GM18870 (cell line): ENCODE results near the gene TRMO.
A peak's percentile ranks its signal among the peaks of the same experiment; 100 is the strongest.
"Not testable (repeated sequence)": the region's sequence is repeated elsewhere in the genome, so short reads cannot be mapped to it uniquely, and the experiment has no call there.

Experiments
- ATAC-seq: cut with Tn5 transposase; IDR thresholded peaks from one replicate; pipeline ENCODE4 v1.9.1; 2021; ENCODE audit warnings: moderate library complexity; ENCODE audit not compliant: unreplicated experiment

Gene TRMO, protein sequence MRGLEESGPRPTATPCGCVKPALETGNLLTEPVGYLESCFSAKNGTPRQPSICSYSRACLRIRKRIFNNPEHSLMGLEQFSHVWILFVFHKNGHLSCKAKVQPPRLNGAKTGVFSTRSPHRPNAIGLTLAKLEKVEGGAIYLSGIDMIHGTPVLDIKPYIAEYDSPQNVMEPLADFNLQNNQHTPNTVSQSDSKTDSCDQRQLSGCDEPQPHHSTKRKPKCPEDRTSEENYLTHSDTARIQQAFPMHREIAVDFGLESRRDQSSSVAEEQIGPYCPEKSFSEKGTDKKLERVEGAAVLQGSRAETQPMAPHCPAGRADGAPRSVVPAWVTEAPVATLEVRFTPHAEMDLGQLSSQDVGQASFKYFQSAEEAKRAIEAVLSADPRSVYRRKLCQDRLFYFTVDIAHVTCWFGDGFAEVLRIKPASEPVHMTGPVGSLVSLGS

DNA sequence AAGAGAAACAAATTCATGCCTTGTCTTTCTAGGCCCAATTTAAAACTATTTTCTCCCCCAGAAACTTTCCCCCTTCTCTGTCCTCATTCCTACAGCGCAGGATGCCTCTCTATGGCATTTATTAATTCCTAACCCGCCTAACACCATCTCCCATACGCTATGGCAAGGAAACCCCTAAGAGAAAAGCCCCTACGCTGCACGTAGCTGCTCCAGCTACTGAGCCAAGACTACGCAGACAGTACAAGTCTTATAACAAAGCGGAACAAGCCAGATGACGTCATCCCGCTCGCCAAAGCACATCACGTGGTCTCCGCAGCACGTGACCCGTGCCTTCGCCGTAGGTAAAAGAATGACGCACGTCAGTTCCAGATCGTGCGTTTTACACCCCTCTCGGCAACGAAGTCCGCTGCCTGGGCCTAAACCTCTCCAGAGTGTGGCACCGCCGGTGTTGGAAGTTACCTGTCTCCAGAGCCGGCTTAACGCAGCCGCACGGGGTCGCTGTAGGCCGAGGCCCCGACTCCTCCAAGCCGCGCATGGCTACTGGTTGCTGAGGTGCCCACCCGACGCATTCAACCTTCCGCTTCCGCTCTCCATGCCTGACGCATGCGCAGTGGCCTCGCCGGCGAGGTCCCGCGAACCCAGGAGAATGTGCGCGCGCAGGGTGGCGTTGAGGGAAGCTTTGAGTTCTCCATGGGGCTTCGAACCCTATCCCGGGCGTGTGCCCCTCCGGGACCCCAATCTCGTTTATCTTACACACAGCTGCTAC, at the start of gene TRMO:
TRMO (minus strand) TSS at position 542 of the 766 bp plus-strand sequence; CDS start at position 535, 7 bp downstream.
- peak; percentile 88 for ATAC-seq

DNA sequence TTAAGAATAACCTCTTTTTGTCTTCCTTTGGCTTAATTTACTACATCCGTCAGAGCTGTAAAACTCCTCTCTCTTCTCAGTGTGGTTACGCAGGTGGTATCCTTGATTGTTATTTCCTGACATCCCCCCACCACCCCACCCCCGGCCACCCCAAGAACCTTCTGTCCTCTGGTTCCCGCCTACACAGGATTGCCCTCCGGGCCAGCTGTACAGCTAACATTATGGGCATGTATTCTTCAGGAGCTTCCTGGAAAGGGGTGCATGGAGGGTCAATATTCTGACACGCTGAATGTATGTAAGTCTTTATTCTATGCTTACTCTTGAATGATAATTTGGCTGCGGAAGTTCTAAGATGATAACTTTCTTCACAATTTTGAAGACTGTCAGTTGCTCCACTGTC, 47.9 kb upstream of the TRMO start:
- no peak for ATAC-seq

DNA sequence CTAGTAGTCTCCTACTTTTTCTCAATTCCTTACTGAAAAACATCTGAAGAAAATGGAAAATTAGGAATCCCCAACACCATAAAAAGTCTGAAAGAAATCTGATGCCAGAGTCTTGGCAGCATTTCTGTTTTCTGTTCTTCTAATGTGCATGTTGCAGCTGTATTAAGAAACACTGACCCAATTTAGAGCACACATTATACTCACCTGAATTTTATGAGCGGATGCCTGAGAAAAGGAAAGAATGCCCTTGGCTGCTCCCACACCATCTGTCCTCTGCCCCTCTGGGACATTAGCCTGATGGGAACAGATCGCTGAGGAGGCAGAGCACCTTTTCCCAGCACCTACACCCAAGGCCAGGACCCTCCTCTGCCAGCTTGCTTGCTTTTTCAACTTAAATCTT, 46.7 kb upstream of the TRMO start:
- no peak for ATAC-seq

DNA sequence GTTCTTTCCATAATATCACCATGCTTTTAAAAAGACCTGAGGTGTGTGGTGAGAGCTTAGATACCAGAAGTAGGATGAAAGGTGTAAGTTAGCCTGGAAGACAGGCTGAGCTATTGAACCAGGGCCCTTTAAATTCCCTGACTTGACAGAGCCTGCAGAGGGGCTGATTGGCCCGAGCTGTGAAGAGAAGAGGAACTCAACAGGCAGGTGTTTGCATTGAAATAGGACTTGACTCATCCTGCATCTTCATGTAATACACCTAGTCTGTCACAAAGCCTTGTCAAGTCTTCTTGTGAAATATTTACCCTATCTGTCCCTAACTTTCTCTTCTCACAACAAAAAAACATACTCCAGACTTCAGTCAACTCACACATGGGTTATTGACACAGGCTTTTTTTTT, 44.2 kb upstream of the TRMO start:
- no peak for ATAC-seq

DNA sequence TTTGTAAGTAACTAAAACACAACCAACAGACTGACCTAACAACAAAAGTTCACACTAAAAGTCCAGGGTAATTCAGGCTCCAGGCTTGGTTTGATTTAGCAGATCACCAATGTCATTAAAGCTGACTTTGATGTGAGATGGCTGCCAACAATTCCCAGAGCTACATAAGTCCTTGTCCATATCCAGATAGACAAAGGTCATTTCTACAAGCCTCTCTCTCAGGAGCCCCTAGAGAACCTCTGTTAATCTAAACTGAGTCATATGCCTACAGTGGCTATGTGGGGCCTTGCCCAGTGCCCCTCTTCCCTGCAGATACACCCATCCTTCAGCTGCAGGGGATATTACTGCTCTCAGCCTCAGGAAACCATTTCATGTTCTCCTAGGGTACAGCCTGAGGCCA, 42.6 kb upstream of the TRMO start:
- no peak for ATAC-seq

DNA sequence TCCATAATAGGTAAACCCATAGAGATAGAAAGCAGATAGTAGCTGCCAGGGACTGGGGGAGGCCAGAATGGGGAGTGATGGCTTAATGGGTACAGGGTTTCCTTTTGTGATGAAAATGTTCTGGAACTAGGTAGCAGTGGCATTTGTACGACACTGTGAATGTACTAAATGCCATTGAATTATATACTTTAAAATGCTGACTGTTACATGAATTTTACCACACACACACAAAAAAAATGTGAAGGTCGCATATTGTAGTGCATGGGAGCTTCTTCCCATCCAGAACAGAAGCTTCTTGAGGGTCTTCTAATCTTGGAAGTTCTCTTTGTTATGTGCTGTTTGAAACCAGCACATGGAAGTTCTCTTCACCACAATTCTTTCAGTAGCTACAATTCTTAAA, 40.9 kb upstream of the TRMO start:
- no peak for ATAC-seq

DNA sequence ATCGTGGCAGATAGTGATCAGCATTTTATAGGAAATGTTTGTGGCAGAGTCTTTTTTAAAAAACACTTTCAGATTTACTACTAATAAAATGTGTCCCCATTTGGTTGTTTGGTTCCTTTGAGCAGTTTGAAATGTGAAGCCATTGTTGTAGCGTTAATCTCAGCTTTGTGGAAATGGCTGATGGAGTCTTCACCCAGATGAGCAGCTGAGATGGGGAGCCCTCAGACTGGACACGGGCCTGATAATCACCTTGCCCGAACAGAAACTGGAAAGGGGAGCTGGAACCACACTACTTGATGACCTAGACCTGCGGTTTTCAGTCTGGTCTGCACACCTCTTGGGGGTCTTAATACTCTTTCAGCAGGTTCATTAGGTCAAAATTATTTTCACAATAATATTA, 40.3 kb upstream of the TRMO start:
- ATAC-seq, result no peak

DNA sequence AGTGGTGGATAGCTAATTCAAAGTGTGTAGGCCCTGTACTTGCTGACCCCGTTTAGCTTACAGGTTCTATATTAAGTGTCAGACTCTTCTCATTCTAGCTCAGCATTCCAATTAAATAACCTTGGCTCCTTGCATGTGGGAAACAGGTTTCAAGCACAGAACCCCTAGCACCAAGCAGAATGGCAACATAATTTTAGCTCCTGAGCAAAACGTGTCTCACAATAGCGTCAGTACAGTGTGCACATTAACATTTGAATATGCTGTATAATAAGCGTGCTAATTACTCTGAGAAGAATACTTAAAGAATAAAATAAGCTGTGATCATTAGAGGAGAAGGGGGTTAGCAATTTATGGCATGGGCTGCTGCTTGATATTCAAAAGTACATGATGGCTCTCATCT, 39.8 kb upstream of the TRMO start:
- ATAC-seq, result no peak

DNA sequence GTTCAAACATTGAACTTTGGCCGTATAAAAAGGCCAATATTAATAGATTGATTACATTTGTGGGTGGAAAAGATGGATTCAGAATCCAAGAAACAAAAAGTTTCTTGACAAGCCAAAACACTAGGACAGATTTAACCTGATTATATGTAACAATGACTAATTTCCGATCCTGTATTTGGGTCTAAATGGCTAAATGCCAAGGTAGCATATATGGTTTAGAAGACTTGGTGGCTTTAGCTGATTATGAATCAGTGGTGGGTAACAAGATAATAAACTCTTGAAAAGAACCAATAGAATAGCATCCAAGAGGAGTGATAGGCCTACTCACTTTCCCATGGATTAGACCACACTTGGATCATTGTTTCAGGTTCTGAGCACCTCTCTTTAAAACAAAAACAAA, 39.1 kb upstream of the TRMO start:
- no peak for ATAC-seq

DNA sequence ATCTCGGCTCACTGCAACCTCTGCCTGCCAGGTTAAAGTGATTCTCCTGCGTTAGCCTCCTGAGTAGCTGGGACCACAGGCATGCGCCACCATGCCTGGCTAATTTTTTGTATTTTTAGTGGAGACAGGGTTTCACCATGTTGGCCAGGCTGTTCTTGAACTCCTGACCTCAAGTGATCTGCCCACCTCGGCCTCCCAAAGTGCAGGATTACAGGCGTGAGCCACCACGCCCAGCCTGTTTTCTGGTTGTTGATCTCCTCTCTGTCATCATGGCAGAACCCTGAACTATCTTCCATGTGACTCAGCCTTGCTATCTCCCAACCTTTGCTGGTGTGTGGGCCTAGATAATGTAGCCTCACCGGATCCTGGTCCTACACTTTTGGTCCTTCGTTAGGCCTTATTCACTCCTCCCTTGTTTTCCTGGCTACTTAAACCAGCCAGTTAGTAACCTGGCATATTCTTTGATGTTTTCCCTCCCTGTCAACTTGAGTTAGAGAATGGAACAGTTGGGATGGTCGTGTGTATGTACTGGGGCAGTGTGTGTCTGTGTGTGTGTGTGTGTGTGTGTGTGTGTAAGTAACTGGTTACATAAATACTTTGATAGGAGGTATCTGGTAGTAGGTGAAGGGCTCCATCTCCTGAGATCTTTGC, 38.5 kb upstream of the TRMO start:
- ATAC-seq, result not testable (repeated sequence)

DNA sequence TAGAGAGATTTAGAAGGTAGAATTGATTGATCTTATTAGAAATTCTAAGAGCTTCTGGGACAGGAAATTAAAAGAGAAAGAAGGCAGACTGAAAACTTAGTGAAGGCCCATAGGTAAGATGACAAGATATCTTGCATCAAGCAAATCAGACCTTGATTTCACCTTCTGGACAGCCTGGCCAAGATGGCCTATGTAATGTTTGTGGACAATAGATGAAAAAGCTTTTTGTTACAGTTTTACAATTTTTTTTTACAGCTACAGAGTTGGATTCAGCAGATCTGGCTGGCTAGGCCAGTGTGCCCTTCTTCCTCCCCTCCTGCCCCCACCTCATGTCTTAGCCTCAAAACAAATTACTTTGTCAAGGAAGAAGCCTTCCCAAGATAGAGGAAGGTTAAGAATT, 37.3 kb upstream of the TRMO start:
- ATAC-seq, result no peak

DNA sequence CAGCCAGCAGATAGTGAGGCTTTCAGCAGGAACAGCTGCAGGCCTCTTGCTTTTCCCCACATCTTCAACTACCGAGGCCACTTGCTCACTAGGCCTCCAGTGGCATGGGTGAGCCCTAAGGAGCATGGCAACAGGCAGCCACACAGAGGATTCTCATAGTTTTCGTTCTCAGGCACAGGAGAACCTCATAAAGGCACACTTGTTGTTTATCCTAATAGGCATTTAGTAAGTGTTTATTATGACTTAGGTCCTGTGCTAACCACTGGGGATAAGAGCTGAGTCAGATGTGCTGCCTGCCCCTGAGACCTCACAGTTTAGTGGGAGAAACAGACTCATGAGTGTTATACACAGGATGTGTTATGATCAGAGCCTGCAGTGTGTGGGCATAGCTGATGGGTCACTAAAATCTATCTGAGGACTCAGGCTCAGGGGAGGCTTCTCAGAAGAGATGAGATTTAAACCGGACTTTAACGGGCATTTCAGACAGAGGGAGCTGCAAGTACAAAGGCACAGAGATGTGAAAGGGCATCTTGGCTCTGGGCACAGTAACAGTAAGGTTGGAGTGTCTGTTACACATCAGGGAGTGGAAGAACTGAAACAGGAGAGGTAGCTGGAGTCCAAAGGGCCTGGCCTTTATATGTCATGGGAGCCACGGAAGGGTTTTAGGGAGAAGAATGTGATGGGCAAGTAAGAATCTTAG, 36.7 kb upstream of the TRMO start:
- no peak for ATAC-seq

DNA sequence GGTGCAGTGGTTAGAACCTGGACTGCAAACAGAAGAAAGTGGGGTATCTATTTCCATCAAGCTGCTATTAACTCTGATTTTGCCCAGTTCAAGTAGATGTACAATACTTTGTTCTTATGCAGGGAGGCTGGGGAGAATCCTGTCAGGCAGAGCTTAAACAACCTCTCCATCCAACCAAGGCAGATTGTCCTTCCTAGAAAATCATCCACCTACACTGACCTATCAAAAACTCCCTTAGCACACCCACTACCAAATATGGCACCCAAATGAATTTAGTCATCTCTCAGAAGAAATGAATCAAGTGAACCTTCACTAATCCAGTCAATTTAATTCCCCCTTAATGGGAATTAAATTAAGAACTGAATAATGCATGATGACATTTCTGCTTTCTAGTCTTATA, 34.0 kb upstream of the TRMO start:
- ATAC-seq, result no peak

DNA sequence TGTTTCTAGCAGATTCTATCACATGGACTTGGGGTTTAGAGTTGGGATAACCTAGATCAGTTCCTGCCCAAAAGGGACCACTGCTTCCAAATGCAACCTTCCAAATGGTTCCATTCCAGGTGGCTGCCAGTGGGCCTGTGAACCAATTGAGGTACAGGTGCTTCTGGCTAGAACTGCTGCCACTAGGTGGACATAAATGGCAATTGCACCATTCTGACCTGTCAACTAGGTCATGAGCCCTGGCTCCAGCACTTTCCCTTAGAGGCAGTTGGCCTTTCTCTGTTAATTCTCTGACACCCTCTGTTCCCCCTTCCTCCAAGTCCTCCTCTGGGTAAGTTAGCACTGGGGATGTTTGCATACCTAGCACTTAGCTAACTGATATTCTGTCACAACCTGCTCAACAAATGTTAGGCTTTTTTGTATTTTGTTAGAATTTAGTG, 32.3 kb upstream of the TRMO start:
- ATAC-seq, result no peak

DNA sequence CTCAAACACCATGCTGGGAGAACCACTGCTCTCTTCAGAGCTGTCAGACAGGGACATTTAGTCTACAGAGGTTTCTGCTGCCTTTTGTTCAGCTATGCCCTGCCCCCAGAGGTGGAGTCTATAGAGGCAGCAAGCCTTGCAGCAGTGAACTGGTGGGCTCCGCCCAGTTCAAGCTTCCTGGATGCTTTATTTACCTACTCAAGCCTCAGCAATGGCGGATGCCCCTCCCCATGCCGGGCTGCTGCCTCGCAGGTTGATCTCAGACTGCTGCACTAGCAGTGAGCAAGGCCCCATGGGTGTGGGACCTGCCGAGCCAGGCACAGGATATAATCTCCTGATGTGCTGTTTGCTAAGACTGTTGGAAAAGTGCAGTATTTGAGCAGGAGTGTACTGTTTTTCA, 28.6 kb upstream of the TRMO start:
- not testable (repeated sequence) for ATAC-seq

DNA sequence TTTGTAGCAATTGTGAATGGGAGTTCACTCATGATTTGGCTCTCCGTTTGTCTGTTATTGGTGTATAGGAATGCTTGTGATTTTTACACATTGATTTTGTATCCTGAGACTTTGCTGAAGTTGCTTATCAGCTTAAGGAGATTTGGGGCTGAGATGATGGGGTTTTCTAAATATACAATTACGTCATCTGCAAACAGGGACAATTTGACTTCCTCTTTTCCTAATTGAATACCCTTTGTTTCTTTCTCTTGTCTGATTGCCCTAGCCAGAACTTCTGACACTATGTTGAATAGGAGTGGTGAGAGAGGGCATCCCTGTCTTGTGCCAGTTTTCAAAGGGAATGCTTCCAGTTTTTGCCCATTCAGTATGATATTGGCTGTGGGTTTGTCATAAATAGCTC, 24.8 kb upstream of the TRMO start:
- ATAC-seq, result not testable (repeated sequence)

DNA sequence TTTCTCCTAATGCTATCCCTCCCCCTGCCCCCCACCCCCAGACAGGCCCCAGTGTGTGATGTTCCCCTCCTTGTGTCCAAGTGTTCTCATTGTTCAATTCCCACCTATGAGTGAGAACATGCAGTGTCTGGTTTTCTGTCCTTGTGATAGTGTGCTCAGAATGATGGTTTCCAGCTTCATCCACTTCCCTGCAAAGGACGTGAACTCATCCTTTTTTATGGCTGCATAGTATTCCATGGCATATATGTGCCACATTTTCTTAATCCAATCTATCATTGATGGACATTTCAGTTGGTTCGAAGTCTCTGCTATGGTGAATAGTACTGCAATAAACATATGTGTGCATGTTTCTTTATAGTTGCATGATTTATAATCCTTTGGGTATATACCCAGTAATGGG, 23.2 kb upstream of the TRMO start:
- ATAC-seq, result not testable (repeated sequence)

DNA sequence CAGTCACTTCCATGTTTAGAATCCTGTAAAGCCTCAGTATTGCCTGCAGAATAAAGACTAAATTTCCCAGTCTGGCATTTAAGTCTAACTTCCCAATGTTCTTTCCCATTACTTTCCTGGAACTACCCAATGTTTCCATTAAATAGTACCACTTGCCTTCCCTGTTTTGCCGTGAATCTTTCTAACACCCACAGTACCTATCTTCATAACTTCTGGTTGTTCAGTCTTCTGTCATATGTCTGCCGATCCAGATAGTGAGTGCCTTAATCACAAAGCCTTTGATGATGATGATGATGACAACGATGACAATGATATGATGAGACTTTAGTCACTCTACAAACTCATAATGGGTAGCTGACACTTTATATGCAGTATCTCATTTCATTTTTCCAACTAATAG, 22.3 kb upstream of the TRMO start:
- ATAC-seq, result no peak

DNA sequence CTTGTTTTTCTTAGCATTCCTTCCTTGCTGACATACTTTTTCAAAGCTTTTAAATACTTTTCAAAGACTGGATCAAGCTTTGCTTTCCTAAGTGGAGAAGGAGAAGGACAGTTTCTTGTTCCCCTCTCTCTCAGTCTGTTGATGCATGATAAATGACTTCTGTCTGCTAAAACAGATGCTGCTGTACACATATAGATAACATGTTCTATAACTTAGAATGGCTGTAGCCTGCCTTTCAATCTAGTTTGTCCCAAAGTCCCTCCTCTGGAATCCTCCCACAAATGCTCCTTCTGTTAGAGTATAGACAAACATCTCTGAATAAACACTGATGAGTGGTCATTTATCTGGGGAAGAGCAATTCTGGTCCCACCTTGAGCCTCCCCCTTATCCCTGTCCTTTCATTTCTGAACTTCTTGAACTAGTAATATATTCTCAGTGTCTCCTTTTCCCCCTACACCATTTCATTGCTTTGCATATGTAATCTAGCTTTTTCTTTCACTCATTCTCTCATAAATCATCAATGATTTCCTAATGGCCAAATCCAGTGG, 21.1 kb upstream of the TRMO start:
- no peak for ATAC-seq

DNA sequence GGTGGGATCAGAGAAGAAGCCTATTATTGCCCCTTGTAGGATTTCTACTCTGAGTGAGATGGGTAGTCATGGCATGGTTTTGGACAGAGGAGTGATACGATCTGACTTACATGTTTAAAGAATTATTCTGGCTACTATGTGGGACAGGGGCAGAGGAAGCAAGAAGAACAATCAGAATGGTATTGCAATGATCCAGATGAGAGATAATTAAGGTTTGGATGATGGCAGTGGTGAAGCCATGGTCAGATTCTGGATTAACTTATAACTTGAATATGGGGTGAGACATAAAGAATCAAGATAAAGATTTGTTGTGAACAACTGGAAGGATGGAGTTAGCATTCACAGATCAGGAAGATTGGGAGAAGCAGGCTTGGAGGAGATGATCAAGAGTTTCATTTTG, 19.0 kb upstream of the TRMO start:
- ATAC-seq, result no peak

DNA sequence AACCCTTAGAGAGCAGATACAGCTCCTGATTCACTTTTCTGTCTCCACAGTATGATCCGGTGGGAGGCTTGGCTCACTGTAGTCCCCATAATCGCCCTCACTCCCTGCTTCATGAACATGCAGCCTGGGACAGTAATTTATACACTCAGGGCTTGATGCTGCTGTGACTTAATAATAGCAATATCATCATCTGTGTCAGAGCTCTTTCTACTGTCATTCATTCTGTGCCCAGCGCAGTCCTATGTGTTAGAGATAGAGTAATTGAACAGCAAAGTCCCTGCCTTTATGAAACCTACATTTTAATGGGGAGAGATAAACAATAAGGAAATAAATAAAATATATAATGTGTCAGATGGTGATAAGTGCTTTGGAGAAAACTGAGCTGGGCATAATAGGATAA, 18.4 kb upstream of the TRMO start:
- no peak for ATAC-seq
